Raji (cell line): ENCODE data around the gene RPS6KA2.

Source experiments
- POLR2A ChIP-seq: IDR thresholded peaks from 2 replicates; pipeline ENCODE4 v1.6.1; 2011; ENCODE audit warnings: low read depth, low read length, control low read depth; ENCODE audit not compliant: insufficient read depth

Gene RPS6KA2

GRCh38 chr6:166644681-166645080, 17.6 kb upstream of the RPS6KA2 start:
- no peak for TF ChIP-seq POLR2A

GRCh38 chr6:166643891-166644590, 17.0 kb upstream of the RPS6KA2 start:
- TF ChIP-seq POLR2A: no peak

- TF ChIP-seq POLR2A: no peak
Observed at GRCh38 chr6:166642646-166643045, 15.6 kb upstream of the RPS6KA2 start.

- TF ChIP-seq POLR2A: no peak
Observed at GRCh38 chr6:166640342-166641043, 13.4 kb upstream of the RPS6KA2 start.

- no peak for TF ChIP-seq POLR2A
Observed at GRCh38 chr6:166639921-166640320, 12.9 kb upstream of the RPS6KA2 start.

GRCh38 chr6:166638573-166638964, 11.5 kb upstream of the RPS6KA2 start:
- TF ChIP-seq POLR2A: no peak

GRCh38 chr6:166637812-166638572, 10.9 kb upstream of the RPS6KA2 start:
- no peak for TF ChIP-seq POLR2A

GRCh38 chr6:166636934-166637333, 9.9 kb upstream of the RPS6KA2 start:
- TF ChIP-seq POLR2A: no peak

GRCh38 chr6:166636191-166636933, 9.3 kb upstream of the RPS6KA2 start:
- TF ChIP-seq POLR2A: no peak

- TF ChIP-seq POLR2A: no peak
Observed at GRCh38 chr6:166635013-166635970, 8.2 kb upstream of the RPS6KA2 start.

- no peak for TF ChIP-seq POLR2A
Observed at GRCh38 chr6:166633732-166634535, 6.9 kb upstream of the RPS6KA2 start.

GRCh38 chr6:166632731-166633130, 5.7 kb upstream of the RPS6KA2 start:
- TF ChIP-seq POLR2A: no peak

- TF ChIP-seq POLR2A: no peak
Observed at GRCh38 chr6:166630462-166630861, 3.4 kb upstream of the RPS6KA2 start.
